ENCODE data around the gene DNPH1.

DNPH1 gene

DNA sequence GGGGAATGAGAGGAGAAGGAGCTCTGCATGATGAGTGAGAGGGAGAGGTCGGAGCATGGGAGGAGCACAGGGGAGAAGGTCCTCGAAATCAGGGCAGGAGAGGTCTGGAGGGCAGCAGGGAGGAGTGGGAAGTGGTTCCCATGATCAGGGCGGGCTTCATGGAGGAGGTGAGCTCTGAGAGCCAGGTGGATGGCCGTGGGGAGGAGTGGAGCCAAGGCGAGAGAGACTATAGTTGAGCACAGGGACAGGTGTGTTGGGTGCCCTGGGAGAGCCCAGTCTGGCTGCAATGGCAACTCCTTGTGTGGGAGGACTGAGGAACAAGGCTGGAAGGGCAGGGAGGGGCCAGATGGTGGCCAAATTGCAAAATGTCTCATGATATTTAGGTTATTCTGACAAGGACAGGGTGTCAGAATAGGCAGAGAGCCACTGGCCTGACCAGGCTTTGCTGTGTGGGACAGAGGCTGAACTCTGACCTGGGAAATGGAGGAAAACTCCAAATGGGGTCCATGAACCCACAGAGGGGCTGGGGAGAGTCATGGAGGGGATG lies 35.4 kb upstream of the DNPH1 start:
- no peak for DNase-seq

DNA sequence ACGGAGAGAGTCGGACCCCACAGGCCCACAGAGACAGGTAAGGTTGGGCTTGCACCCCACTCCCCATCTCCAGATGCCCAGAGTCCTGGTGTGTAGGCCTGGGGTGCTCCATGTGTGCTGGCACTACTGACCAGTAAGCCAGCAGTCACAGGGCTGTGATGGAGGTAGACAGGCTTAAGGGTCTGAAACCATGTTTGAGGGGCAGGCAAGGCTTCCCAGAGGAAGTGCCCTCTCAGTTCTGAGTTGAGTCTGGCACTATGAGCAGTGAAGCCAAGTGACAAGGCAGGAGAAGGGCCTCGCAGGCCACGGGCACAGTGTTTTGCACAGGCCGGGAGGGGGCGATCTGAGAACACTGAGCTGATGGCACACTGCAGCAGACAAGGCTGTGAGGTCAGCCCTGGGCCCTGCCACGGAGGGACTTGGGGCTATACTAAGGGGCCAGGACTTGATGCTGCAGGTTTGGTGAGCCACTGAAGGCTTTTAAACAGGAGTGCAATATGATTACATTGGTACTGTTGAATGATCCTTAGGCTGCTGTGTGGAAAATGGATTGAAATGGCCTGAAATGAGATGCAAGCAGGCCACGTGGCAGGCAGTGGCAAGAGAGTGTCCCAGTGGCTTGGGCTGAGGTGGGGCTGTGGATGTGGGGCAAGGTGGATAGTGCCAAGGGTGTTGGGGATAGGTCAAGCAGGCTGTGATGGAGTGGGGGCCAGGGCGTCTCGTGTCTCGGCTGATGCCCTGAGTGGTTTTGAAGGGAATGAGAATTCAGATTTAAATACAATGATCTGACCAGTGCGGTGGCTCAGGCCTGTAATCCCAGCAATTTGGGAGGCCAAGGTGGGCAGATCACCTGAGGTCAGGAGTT lies 34.3 kb upstream of the DNPH1 start:
- peak in 29 of 51 donors; percentile 5 to 69 (median 32) for DNase-seq

DNA sequence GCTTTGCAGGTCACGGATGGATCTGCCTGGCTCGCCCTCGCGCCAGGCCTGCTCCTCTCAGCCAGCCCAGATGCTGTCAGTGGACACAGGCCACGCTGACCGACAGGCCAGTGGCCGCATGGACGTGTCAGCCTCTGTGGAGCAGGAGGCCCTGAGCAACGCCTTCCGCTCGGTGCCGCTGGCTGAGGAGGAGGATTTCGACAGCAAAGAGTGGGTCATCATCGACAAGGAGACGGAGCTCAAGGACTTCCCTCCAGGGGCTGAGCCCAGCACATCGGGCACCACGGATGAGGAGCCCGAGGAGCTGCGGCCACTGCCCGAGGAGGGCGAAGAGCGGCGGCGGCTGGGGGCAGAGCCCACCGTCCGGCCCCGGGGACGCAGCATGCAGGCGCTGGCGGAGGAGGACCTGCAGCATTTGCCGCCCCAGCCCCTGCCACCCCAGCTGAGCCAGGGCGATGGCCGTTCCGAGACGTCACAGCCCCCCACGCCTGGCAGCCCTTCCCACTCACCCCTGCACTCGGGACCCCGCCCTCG lies 33.6 kb upstream of the DNPH1 start:
- no peak for DNase-seq

DNA sequence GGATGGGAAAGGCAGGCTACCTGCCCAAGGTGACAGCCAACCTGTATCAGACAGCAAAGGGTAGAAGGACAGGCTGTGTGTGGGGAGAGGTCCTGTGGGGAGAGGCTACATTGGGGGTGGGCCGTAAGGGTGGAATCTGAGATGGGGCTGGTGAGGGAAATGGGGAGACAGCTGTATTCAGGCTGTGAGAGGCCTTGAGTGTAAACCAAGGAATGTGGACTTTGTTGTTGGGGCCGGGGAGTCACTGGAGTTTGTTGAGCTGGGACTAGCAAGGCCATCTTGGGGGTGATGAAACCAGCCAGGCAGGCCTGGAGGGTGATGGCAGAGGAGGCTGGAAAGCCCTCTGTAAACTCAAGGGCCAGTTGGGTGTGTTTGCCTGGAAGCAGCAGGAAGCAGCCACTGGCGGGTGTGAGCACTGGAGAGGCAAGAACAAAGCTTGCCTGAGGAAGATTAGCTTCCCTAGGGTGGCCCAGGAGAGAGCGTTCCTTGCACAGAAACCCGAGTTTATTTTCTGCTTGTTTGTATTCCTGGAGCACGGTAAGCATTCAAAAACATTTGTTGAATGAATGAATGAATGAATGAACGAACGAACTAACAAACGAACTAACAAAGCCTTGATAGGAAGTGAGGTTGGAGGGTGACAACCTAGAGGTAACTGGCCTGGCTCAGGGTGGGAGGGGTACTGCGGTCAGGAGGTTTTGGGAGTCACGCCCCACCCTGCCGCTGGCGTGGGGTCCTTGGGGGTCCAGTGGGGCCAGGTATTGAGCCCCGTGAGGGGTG lies 32.9 kb upstream of the DNPH1 start:
- DNase-seq: peak in 1 of 51 donors; percentile 8

DNA sequence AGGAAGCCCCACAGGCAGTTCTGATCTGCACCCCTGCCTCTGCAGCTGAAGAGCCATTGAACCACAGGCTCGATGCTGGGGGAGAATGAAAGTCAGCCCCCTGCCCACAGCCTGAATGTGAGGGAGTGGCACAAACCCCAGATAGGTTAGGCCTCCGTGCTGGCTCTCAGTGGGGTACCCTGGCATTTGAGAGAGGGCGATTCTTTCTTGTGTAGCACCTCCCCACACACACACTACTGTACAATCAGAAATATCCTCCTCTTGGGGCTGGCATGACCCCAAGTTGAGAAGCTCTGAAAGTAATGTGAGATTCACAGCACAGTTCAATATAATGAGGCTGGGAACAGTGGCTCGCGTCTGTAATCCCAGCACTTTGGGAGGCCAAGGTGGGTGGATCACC lies 31.9 kb upstream of the DNPH1 start:
- DNase-seq: no peak

DNA sequence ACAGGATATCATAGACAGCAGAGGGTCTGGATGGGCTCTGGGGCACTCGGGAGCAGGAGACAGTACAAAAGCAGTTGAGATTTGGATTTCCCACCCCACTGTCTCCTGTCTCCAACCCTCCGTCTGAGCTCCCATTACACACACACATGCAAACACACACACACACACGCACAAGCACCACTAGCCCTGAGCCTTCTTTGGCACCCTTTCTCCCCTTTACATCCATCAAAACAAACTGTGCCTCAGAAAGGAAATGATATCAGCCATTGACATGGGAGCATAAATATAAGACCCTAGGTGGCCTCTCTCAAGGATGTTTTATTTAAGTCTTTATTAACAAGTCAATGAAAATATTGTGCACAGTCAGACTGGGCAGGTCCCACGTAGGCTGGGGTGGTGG lies 31.5 kb upstream of the DNPH1 start:
- DNase-seq: no peak

DNA sequence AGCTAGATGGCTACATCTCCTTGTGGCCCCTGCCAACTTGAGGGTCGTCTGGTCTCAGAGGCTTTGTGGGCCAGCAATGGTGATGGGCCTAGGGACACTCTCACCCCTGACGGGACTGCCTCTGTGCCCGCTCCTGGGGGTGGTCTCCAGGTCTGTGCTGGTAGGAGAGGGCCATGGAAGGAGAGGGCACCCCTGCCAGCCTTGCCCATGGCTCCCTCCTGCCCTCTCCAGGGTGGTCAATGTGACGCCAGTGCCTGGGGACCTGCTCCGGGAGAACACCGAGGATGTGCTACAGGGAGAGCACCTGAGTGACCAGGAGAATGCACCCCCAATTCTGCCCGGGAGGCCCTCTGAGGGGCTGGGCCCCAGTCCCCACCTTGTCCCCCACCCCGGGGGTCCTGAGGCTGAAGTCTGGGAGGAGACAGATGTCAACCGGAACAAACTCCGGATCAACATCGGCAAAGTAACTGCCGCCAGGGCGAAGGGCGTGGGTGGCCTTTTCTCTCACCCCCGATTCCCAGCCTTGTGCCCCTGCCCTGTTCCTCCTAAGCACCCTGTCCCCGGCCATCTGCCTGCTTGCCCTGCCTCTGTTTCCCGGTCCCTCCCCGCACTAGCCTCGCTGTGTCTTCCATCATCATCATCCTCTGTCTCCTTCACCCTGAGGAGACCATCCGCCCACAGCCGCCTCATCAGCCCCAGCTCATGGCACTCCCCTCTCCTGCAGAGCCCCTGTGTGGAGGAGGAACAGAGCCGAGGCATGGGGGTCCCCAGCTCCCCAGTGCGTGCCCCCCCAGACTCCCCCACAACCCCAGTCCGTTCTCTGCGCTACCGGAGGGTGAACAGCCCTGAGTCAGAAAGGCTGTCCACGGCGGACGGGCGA lies 29.8 kb upstream of the DNPH1 start:
- no peak for DNase-seq

DNA sequence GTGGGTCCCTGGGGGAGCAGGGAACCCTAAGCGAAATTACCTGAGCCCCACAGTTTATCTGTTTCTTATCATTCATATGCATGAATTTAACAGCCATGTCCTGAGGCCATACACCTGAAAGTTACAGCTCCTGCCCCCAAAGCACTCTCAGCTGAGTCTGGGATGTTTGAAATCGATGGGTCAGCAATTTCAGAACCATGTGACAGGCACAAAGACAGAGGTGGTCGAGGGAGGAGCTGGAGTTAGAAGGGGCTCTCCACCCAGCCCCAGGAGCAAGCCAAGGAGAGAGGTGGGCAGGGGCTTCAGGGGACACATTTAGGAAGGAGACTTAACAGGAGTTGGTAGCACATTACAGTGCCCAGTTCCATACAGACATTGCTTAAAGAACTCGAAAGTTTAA lies 28.9 kb upstream of the DNPH1 start:
- DNase-seq: no peak

DNA sequence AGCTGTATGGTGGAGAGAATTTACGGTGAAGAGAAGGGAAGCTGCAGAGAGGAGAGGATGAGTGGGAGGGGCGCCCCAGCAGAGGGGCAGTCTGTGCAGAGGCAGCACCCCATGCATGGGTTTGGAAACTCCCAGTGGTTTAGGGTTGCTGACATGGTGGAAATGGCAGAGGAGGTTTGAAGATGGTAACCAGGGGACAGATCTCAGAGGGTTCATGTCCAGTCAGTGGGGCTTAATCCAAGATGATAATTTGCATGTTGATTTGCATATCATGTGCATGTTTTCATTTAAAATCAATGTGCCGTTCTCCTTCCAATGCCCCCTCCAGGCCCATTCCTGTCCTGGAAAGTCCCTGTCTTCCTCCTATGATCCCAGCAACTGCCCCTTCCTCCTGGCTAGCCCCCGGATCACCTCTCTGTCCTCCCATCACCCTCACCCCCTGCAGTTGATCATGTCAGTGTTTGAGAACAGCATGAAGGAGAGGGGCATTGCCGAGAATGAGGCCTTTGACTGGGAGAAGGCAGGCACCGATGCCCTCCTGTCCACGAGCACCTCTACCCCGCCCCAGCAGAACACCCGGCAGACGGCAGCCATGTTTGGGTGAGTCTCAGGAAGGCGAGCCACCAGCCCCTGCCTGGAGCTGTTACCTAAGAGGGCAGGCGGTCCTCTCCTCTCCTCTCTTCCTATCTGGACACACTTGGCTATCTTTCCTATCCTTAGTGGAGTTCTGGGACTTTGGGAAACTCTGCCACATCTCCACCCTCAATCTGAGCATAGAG lies 28.3 kb upstream of the DNPH1 start:
- no peak for DNase-seq

DNA sequence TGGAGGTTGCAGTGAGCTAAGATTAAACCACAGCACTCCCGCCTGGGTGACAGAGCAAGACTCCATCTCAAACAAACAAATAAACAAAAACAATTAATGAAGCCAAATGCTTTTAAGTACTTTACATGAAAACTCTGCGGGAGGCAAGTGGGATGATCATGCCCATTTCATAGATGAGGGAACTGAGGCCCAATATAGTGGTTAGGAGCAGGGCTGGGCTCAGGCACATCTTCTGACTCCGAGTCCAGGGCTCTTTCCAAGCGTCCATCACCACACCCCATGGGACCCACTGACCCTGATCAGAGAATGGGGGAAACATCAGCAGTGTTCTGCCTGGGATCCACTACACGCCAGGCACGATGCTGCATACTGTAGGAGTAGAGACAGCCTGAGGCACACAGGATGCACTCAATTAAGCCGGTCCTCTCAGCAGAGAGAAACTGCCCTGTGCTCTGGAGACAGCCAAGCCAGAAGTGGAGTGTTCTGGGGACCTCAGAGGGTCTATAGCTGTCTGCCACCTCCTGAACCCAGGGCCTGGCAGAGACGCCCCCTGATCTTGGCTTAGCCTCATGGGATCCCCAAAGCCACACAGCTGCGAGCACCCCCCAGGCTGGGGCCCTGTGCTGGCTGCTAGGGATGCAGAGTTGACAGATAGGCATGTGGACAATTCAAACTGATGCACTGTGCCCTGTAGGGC lies 27.5 kb upstream of the DNPH1 start:
- DNase-seq: no peak

DNA sequence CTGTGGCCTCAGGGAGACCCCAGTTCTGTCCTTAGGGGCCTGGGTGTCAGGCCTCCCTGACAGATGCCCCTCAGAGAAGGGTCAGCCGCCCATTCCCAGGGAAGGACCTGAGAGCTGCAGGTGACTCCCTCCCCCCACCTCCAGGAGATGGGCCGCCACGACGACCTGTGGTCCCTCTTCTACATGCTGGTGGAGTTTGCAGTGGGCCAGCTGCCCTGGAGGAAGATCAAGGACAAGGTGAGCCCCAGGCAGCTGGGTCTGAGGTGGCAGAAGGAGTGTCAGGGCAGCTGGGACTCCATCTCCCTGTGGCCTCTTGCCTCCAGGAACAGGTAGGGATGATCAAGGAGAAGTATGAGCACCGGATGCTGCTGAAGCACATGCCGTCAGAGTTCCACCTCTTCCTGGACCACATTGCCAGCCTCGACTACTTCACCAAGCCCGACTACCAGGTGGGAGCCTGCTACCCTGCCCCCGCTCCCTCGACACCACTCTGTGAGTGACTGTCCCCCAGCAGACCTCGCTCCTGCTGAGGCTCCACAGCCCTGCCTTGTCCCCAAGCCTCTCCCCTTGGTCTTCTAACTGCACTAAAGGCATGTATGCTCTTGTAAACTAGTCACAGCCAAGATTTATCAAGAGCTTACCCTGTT lies 26.2 kb upstream of the DNPH1 start:
- DNase-seq: no peak

DNA sequence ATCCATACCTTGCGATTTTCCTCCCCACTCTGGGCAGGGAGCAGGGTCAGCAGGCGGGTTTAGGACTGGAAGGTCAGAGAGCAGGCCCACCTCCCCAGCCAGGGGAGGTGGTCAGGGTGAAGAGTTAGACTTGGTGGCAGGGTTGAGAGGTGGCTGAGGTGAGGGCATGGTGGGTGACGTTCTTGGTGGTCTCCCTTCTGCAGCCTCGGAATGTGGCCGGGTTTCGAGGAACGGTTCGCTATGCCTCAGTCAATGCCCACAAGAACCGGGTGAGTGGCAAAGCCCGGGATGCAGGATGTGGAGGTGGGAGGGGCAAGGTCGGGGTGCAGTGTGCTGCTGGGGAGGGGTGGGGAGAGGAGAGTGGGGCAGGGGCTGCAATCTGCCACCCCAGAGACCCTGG lies 25.6 kb upstream of the DNPH1 start:
- no peak for DNase-seq

DNA sequence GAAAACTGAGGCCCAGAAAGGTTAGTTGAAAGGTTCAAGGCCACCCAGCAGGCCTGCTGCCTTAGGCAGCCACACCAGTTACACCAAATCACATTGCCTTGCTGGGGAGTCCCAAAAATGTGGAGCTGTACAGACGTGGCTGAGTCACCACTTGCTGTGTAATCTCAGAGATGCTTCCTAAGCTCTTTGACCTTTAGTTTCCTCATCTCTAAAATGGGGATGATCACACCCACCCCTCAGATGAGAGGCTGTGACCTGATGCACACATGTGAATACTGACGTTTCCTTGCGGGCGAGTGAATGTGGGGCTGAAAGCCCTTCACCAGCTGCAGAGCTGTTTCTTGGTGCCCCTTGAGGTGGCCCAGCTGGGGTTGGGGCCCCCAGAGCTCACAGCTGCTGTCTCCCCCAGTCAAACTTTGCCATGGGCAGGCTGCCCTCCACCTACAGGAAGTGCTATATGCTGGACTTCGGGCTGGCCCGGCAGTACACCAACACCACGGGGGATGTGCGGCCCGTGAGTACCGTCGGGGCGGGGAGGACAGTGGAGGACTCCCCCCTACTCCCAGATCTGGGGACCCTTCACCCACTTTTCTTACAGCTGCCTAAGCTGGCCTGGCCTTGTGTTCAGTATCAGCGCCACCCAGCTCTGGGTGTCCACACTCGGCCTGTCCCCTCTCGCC lies 25.0 kb upstream of the DNPH1 start:
- DNase-seq: no peak

DNA sequence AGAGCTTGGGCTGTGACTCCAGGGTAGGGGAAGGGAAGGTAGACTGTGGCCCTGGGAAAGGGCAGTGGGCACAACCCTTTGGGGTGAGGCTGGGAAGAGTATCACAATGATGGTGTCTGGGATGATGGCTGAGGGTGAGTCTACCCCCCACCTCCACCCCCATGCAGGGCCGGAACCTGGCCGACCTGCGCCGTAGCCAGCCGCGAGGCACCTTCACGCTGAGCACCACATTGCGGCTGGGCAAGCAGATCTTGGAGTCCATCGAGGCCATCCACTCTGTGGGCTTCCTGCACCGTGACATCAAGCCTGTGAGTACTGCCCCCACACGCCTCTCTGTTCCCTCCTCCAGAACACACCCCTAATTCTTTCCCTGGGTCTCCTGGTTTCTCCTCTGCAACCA lies 24.1 kb upstream of the DNPH1 start:
- no peak for DNase-seq

DNA sequence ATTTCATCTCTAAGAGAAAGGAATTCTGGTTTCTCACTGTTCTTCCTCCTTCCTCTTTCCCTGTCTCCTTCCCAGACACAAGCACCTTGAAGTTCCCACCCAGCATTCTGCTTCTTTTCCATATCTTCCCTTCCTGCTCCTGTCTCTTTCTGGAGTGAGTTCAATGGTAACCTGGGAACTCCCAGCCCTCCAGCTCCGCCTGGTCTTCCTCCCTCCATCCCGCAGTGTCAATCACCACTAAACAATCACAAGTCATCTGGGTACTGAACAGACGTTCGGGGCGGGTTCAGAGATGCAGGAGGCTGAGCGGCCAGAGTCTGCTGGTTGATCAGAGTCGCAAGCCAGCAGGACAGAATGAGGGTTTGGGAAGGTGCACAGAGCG lies 21.7 kb upstream of the DNPH1 start:
- no peak for DNase-seq

DNA sequence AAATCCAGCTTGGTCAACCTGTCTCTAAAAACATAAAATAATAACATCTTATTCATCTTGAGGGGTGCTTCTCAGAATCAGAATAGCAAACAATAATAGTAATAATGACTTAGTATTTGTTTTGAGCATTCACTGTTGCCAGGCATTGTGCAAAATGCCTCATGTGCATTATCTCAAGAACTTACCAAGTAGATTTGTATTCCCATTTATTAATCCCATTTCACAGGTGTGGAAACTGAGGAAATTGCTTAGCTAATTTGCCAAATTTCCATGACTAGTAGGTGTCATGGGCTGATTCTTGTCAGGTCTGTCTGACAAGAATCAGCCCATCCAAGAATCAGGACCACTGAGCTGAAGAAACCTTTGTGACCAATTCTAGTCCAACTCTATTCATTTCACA lies 19.5 kb upstream of the DNPH1 start:
- no peak for DNase-seq

DNA sequence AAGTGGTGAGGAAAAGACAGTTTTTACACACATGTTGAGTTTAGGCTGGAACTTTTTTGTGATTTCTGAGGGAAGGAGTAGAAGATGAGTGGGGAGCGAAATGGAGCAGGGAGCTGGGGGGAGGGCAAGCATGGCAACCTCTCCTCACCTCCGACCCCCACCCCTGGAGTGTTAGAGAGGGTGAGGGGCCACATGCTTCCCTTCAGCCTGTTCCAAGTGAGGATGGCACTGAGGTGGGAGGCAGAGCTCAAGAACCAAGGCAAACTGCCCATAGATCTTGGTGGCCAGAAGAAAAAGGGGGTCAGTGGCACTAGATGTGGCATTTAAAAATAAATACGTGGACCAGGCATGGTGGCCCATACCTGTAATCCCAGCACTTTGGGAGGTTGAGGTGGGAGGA lies 18.8 kb upstream of the DNPH1 start:
- DNase-seq: no peak

DNA sequence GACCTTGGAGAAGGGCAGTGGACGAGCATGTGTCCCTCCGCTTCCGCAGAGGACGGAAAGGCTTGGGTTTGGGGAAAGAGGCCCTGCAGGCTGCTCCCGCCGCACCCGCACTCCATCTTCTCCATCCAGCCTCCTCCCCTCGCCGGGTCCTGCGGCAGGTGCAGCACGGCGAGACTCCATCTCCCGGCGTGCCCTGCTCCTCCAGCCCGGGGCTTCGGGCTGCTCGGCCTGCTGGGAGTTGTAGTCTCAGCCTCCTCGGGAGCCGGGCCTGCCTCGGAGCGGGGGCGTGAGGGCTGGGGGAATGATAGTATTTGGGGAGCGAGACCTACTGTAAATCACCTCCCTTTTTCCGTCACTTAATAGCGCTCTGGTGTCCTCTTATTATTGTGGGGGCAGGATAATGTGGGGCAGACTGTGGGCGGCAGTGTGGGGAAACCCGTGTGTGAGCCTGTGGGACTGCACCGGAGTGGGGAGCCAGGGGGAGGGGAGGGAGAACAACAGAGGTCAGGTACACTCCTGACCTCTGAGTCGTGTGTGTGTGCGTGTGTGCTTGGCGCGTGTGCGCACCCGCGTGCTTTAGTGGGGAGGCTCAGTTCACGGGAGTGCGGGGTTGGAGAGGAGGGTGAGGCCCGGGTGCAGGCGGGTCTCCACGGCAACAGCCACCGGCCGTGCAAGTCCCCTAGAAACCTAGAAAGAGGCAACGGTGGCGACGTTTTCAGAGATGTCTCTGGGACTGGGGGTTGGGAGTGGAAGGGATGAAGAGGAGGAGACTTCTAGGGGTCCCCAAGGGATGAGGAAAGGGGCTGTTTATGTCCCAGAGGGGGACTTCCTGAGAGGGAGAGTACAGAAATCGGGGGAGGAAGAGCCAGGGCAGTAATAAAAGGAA lies 18.1 kb upstream of the DNPH1 start:
- peak; percentile 45 to 94 (median 82) for DNase-seq

All from hypothalamus (tissue), 51 donors.